Measurements from ENCODE around the gene MOG.

Gene MOG

GRCh38 chr6:29624520-29624961 is 32.4 kb upstream of the MOG start:
- H3K9ac ChIP-seq (ENCODE audit: insufficient read length, low read depth): peak overlapping the region; percentile 96
- peaks cover 8% of the 10 kb centered on the region for H3K4me1 ChIP-seq (ENCODE audit: insufficient read depth, insufficient read length)
- peaks cover 46% of the 10 kb centered on the region for H3K36me3 ChIP-seq (ENCODE audit: insufficient read depth, insufficient read length, low read length)
- H3K9me3 ChIP-seq (ENCODE audit: insufficient read depth, low read length): no peaks in the 10 kb centered on the region
- DNase-seq (ENCODE audit: low read depth, low spot score): no peak
- no peaks in the 10 kb centered on the region for H3K27me3 ChIP-seq (ENCODE audit: insufficient read depth, insufficient read length)
- TF ChIP-seq SUZ12 (IDR thresholded peaks at IDR 0.05; ENCODE audit: extremely low read depth, insufficient read depth, insufficient read length) (no peak), YY1 (IDR thresholded peaks at IDR 0.05; ENCODE audit: insufficient read depth, insufficient read length) (no peak), ZNF274 (IDR thresholded peaks at IDR 0.05; ENCODE audit: low read depth, low read length) (no peak)
- peak overlapping the region; percentile 81 for H3K4me3 ChIP-seq (ENCODE audit: insufficient read length, low read depth)

GRCh38 chr6:29625337-29625930 is 31.5 kb upstream of the MOG start:
- Histone ChIP-seq H3K36me3 (ENCODE audit: insufficient read depth, insufficient read length, low read length) (peaks cover 41% of the 10 kb centered on the region), H3K9me3 (ENCODE audit: insufficient read depth, low read length) (no peaks in the 10 kb centered on the region), H3K4me1 (ENCODE audit: insufficient read depth, insufficient read length) (peaks cover 11% of the 10 kb centered on the region), H3K4me3 (ENCODE audit: insufficient read length, low read depth) (peak overlapping the region; percentile 81), H3K9ac (ENCODE audit: insufficient read length, low read depth) (peak overlapping the region; percentile 96), H3K27me3 (ENCODE audit: insufficient read depth, insufficient read length) (no peaks in the 10 kb centered on the region)
- DNase-seq (ENCODE audit: low read depth, low spot score): no peak
- TF ChIP-seq SUZ12 (IDR thresholded peaks at IDR 0.05; ENCODE audit: extremely low read depth, insufficient read depth, insufficient read length) (no peak), YY1 (IDR thresholded peaks at IDR 0.05; ENCODE audit: insufficient read depth, insufficient read length) (no peak), ZNF274 (IDR thresholded peaks at IDR 0.05; ENCODE audit: low read depth, low read length) (no peak)

GRCh38 chr6:29626948-29627754 is 29.7 kb upstream of the MOG start:
- no peaks in the 10 kb centered on the region for H3K27me3 ChIP-seq (ENCODE audit: insufficient read depth, insufficient read length)
- DNase-seq (ENCODE audit: low read depth, low spot score): no peak
- H3K9me3 ChIP-seq (ENCODE audit: insufficient read depth, low read length): no peaks in the 10 kb centered on the region
- peak overlapping the region; percentile 96 for H3K9ac ChIP-seq (ENCODE audit: insufficient read length, low read depth)
- no peak for TF ChIP-seq SUZ12 (IDR thresholded peaks at IDR 0.05; ENCODE audit: extremely low read depth, insufficient read depth, insufficient read length)
- no peak for TF ChIP-seq ZNF274 (IDR thresholded peaks at IDR 0.05; ENCODE audit: low read depth, low read length)
- no peak for TF ChIP-seq YY1 (IDR thresholded peaks at IDR 0.05; ENCODE audit: insufficient read depth, insufficient read length)
- peaks cover 11% of the 10 kb centered on the region for H3K4me1 ChIP-seq (ENCODE audit: insufficient read depth, insufficient read length)
- peak overlapping the region; percentile 81 for H3K4me3 ChIP-seq (ENCODE audit: insufficient read length, low read depth)
- H3K36me3 ChIP-seq (ENCODE audit: insufficient read depth, insufficient read length, low read length): peaks cover 26% of the 10 kb centered on the region

GRCh38 chr6:29627755-29628418 is 29.0 kb upstream of the MOG start:
- H3K4me1 ChIP-seq (ENCODE audit: insufficient read depth, insufficient read length): peaks cover 11% of the 10 kb centered on the region
- peak overlapping the region; percentile 81 for H3K4me3 ChIP-seq (ENCODE audit: insufficient read length, low read depth)
- peaks cover 19% of the 10 kb centered on the region for H3K36me3 ChIP-seq (ENCODE audit: insufficient read depth, insufficient read length, low read length)
- no peak for TF ChIP-seq SUZ12 (IDR thresholded peaks at IDR 0.05; ENCODE audit: extremely low read depth, insufficient read depth, insufficient read length)
- TF ChIP-seq YY1 (IDR thresholded peaks at IDR 0.05; ENCODE audit: insufficient read depth, insufficient read length): no peak
- TF ChIP-seq ZNF274 (IDR thresholded peaks at IDR 0.05; ENCODE audit: low read depth, low read length): no peak
- peak overlapping the region; percentile 96 for H3K9ac ChIP-seq (ENCODE audit: insufficient read length, low read depth)
- H3K9me3 ChIP-seq (ENCODE audit: insufficient read depth, low read length): no peaks in the 10 kb centered on the region
- peak; percentile 68 for DNase-seq (ENCODE audit: low read depth, low spot score)
- no peaks in the 10 kb centered on the region for H3K27me3 ChIP-seq (ENCODE audit: insufficient read depth, insufficient read length)

GRCh38 chr6:29628419-29629281 is 28.2 kb upstream of the MOG start:
- Histone ChIP-seq H3K9me3 (ENCODE audit: insufficient read depth, low read length) (no peaks in the 10 kb centered on the region), H3K27me3 (ENCODE audit: insufficient read depth, insufficient read length) (no peaks in the 10 kb centered on the region), H3K9ac (ENCODE audit: insufficient read length, low read depth) (peak overlapping the region; percentile 90), H3K36me3 (ENCODE audit: insufficient read depth, insufficient read length, low read length) (peaks cover 11% of the 10 kb centered on the region), H3K4me1 (ENCODE audit: insufficient read depth, insufficient read length) (peaks cover 3% of the 10 kb centered on the region), H3K4me3 (ENCODE audit: insufficient read length, low read depth) (peak overlapping the region; percentile 68)
- DNase-seq (ENCODE audit: low read depth, low spot score): peak; percentile 75
- TF ChIP-seq SUZ12 (IDR thresholded peaks at IDR 0.05; ENCODE audit: extremely low read depth, insufficient read depth, insufficient read length) (no peak), ZNF274 (IDR thresholded peaks at IDR 0.05; ENCODE audit: low read depth, low read length) (no peak), YY1 (IDR thresholded peaks at IDR 0.05; ENCODE audit: insufficient read depth, insufficient read length) (no peak)

- peaks cover 6% of the 10 kb centered on the region for H3K36me3 ChIP-seq (ENCODE audit: insufficient read depth, insufficient read length, low read length)
- H3K4me1 ChIP-seq (ENCODE audit: insufficient read depth, insufficient read length): peaks cover 3% of the 10 kb centered on the region
- no peak for DNase-seq (ENCODE audit: low read depth, low spot score)
- no peaks in the 10 kb centered on the region for H3K9me3 ChIP-seq (ENCODE audit: insufficient read depth, low read length)
- peak overlapping the region; percentile 90 for H3K9ac ChIP-seq (ENCODE audit: insufficient read length, low read depth)
- TF ChIP-seq SUZ12 (IDR thresholded peaks at IDR 0.05; ENCODE audit: extremely low read depth, insufficient read depth, insufficient read length) (no peak), ZNF274 (IDR thresholded peaks at IDR 0.05; ENCODE audit: low read depth, low read length) (no peak), YY1 (IDR thresholded peaks at IDR 0.05; ENCODE audit: insufficient read depth, insufficient read length) (no peak)
- no peaks in the 10 kb centered on the region for H3K27me3 ChIP-seq (ENCODE audit: insufficient read depth, insufficient read length)
- peak overlapping the region; percentile 68 for H3K4me3 ChIP-seq (ENCODE audit: insufficient read length, low read depth)
Observed at GRCh38 chr6:29629571-29629970, 27.3 kb upstream of the MOG start.
